Tongue (tissue), 2 donors: Measurements from ENCODE around the gene FMNL2. TPM values are rescaled to one million over a fixed set of nuclear protein-coding genes. Genes with fewer than 3 reads are reported as not detected.

Source experiments
- DNase-seq: peaks from one replicate; pipeline ENCODE4 v3.0.0-alpha.2; 2015
- total RNA-seq: library from RNA; depleted of rRNA; stranded (reverse); fragments of >200 nt; gene quantifications from one replicate; pipeline ENCODE4 v1.2.3, GENCODE V29; 2014

The FMNL2 gene
- total RNA-seq, 1 donor from 2014 or later: 30.8 TPM

DNA sequence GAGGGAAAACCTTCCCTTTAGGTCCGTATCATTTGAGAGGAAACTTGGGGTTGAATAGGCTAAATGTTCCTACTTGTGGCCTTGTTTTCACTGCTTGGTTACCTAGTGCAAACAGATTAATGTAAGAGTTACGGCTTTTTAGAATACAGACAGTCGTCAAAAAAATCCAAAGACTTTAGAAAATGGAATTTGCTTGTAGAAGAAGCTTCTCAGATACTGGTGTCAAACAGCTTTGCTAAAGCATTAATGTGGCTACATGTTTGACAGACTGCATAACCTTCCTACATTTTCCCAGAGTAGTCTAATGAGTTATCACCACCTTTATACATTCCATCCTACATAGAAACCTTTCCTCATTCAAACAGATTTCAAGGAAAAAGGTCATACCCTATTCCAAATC is 114.6 kb downstream of the FMNL2 start:
- DNase-seq: no peak

- no peak for DNase-seq
Observed at GRCh38 chr2:152450176-152450575, 115.2 kb downstream of the FMNL2 start.

GRCh38 chr2:152452256-152452973 is 117.4 kb downstream of the FMNL2 start:
- no peak for DNase-seq

DNA sequence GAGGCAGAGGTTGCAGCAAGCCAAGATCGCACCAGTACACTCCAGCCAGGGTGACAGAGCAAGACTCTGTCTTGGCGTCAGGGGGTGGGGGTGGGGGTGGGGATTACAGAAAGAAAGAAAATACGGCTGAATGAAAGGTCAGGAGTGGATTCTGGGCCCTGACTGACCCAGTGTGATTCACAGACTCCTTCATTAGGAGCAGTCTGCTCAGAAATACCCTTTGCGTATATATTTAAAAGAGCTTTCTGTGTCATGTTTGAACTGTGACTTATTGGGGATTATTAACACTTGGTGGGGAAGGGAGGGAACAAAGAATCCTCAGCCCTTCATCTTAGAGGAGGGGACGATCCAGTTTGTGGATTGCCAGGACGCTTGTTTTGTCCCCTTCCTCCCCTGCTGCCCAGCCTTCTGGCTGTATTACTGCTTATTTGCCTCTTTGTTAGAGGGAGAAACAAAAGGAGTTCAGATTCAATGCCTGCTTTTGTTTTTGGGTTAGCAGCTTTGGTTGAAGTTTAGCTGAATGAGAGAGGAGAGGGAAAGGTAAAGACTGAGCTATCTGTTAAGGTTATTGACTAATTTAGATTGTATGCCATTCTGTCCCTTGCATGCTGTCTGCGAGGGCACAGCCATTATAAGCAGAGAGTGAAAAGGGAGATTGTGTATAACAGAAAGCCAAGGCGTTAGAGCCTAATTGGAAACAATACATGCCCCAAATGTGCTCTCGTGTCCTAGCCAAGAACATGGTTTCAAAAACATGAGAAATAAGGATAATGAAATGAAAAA is 118.3 kb downstream of the FMNL2 start:
- DNase-seq: no peak

DNA sequence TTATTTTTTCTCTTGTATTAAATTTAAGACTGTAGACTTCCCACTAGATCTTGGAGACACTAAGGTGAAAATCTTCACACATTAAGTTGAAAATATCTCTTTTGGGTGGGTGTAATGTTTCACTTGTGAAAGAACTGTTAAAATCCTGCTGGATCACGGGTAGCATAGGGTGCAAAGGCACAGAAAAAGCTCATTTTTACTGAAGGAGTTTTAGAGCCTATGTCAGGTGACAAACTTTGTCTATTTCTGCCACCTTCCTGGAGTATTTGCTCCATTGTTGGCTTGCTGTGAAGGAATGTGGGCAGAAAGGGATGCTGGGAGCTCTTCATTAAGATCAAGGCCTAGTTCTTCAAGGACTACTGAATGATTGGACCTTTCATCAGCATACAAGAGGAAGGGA is 119.4 kb downstream of the FMNL2 start:
- DNase-seq: no peak

DNA sequence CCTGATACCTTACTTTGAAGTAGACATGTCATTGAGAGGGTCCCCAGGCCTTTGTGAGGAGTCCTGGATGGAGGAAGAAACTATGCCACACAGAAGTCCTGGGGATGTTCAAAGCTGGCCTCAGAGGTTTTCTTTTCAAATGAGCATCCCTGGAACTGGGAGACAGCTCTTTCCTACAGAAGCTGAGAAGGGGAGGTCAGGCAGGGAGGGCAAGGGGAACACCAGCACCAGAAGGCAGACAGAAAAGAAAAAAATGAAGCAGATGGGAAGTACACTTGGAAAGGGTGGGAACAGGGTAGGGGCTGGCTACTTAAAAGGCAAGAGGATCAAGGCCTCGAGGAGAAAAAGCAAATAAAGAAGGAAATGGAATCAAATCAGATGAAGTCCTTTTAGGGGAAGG is 120.0 kb downstream of the FMNL2 start:
- no peak for DNase-seq

GRCh38 chr2:152455738-152456137 is 120.8 kb downstream of the FMNL2 start:
- DNase-seq: no peak

DNA sequence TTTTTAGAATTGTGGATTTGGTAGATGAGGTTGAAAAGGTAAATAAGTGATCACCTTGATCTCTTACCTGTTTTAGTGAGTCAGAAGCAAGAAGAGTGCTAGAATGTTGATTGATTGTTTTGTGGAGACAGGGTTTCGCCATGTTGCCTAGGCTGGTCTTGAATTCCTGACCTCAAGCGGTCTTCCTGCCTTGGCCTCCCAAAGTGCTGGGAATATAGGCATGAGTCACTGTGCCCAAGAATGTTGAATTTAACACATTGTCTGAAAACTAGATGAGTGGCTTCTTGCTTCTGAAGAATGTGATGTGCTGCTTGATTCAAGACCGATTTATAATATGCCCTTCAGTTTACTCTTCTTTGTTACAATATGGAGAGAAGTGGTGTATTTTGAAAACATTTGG is 121.3 kb downstream of the FMNL2 start:
- no peak for DNase-seq

DNA sequence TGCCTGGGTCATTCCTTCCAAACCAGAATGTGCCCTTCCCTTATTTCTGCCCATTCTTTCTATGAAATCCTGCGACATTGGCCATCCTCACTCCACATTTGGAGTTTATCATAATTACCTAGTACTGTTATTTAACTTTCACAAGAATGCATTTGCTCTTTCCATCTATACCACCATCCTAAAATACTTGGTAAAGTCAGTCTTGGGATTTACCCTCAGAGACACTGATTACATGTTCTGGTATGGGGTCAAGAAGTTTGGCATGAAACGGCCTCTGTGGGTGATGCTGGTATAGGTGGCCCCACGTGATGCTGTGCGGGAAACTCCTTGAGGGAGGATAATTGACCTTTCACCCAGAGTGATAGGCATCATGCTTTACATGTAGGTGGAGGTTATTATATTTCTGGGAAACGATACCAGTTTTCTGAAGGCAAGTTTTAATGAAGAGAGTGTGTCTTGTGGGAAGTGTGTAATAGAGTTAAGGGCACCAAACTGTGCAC is 123.5 kb downstream of the FMNL2 start:
- no peak for DNase-seq

- DNase-seq: no peak
Observed at GRCh38 chr2:152459091-152459490, 124.1 kb downstream of the FMNL2 start.

DNA sequence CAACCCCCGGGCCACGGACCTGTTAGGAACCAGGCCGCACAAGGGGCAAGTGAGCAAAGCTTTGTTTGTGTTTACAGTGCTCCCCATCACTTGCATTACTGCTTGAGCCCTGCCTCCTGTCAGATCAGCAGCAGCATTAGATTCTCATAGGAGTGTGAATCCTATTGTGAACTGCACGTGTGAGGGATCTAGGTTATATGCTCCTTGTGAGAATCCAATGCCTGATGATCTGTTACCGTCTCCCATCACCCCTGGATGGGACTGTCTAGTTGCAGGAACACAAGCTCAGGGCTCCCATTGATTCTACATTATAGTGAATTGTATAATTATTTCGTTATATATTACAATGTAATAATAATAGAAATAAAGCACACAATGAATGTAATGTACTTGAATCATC is 125.6 kb downstream of the FMNL2 start:
- DNase-seq: no peak

DNA sequence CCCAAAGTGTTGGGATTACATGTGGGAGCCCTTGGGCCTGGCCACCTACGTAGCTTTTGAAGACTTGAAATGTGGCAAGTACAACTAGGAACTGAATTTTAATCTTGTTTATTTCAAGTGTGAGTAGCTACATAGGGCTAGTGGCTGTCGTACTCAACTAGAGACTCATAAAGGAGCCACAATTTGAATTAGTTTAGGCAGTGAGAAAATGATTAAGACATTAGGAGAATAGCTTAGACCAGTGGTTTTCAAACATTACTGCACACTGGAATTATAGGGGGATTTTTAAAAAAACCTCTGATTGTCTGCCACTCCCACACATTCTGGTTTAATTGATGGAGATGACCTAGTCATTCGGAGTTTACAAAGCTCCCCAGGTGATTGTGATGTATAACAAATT is 127.1 kb downstream of the FMNL2 start:
- DNase-seq: no peak

GRCh38 chr2:152462779-152463178 is 127.8 kb downstream of the FMNL2 start:
- no peak for DNase-seq

DNA sequence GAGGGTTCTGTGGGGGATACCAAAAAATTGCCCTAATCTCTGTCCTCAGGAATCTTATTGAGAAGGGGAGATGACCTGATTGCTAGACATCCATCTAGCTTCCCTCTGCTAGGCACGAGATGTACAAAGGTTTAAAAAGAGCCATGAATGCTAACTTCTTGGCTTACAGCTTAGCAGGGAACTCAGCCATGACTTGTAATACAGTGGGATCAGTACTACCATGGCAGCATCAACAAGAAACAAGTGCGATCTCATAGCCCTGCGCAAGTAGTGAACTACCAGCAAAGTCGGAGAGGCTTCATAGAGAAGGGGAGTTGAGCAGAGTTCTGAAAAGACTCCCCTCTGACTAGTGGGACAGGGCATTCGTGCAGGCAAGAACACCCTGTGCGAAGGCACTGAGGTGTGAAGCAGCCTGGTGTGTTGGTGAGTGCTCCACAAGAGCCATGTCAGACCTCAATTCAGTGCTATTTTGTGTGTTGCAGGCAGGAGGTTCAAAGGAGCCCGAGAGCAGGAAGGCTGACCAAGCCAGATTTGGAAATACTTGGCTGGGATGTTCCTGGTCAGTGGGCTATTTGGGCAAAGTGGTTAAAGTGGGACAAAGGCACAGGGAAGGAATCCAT is 130.0 kb downstream of the FMNL2 start:
- DNase-seq: peak; percentile 32

DNA sequence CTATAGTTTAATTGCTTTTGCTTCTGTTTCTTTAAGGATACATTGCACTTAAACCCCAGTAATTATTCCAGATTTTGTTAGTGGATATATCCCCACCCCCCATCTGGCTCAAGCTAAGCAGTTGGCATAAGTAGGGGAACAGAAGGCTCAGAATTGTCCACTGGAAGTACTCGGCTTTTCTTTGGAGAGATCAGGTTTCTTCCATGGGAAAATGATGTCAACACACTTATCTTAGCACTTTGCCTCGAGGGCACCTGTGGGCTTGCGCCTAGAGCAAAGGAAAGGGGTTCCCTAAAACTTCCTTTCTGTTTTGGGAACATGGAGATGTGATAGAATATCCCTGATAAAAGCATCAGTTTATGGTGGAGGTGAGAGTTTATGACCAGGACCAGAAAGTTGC is 130.6 kb downstream of the FMNL2 start:
- peak; percentile 45 for DNase-seq

DNA sequence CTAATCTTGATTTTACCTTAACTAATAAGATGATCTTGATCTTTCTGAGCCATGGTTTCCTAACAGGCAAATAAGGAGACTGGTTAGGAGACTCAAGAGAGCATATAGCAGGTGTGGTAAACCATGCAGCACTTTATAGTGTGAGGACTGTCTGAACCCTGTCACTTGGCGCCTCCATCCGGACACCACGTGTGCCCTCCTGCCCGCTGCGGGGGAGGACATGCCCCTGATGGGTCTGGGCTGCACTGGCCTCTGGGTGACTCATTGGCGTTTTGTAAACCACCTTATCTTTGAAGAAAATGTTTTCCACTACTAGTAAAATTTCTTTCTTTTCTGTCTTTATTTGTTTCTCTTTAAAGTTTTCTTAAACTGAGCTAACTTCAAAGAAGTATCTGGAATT is 131.1 kb downstream of the FMNL2 start:
- DNase-seq: no peak

GRCh38 chr2:152466980-152467676 is 132.2 kb downstream of the FMNL2 start:
- DNase-seq: peak; percentile 73

DNA sequence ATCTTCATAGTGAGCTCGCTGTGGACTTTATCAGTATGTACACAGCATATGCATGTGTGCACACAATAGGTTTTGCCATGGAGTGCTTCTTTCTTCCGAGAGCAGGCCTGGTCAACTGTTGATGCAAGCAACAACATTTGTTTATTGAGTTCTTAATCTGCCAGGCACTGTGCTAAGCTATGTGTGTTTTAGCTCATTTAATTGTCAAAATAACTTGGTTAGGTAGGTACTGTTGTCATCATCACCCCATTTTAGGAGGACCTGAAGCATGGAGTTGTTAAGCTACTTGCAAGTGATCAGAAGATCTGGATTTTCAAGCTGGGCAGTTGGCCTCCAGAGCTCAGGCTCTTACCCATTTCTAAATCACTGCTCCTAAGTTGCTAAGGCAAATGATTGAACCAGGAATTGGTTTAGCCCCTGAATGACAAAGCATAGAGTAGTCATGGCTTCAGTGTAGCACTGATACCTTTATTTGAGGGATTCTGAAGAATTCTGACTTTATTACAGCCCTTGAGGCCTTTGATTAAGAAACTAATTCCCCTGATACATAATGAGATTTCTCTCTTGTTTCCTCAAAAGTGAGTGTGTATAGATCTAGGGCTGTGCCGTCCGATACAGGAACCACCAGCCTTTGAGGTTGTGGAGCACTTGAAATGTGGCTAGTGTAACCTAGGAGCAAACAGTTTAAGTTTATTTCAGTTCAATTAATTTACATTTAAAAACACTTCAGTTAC is 132.9 kb downstream of the FMNL2 start:
- no peak for DNase-seq

DNA sequence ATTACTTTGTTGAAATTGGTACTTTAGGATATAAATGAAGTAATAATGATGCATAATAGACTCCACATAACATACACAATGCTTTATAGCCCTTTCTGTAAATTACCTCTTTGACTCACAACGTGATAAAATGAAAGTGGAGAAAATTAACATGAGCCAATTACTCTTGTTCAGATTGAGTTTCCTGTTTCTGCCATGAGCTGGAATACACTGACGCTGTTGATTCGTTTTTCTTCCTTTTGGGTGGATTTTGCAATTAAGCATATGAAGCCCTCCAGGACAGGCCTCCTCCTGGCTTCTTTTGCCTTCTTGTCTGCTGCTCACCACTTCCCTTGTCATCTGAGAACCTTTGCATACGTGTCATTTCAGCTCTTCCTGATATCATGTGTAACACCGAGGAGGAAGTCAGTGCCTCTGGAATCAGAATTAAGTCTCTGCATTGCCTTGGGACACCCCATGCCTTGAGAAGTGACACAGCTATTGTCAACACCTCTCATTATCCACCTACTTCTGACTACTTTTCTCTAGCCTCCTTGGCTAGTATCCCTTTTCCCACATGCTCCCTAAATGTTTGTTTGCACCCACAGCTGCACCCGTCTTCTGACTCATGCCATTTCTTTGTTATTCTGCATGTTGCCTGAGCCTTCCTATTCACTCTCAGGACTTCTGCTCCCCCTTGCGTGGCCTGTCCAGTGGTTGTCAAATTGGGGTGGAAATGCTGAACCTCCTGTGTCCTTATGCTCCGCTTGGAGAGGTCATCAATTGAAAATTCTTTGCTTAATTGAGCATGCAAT is 134.1 kb downstream of the FMNL2 start:
- peak; percentile 26 for DNase-seq

- DNase-seq: peak; percentile 60
Observed at GRCh38 chr2:152470861-152471854, 136.2 kb downstream of the FMNL2 start.
